ENCODE results near the gene GABRA4.

GRCh38 chr4:46890056-46890455 lies 103.3 kb downstream of the GABRA4 start:
- TF ChIP-seq CTCF (IDR thresholded peaks at IDR 0.05), result no peak
- no peak for TF ChIP-seq EZH2 (IDR thresholded peaks at IDR 0.05; ENCODE audit: borderline replicate concordance, insufficient read depth, low read depth, low read length, poor library complexity, severe bottlenecking)
